Activated T-cell treated with anti-CD3 and anti-CD28 coated beads for 48 hours (primary cell): ENCODE measurements around the gene APOBEC2.

Experiments
- DNase-seq: peaks from one replicate; pipeline ENCODE4 v3.0.0-alpha.2; 2020; ENCODE audit warnings: low read depth

APOBEC2 gene

DNA sequence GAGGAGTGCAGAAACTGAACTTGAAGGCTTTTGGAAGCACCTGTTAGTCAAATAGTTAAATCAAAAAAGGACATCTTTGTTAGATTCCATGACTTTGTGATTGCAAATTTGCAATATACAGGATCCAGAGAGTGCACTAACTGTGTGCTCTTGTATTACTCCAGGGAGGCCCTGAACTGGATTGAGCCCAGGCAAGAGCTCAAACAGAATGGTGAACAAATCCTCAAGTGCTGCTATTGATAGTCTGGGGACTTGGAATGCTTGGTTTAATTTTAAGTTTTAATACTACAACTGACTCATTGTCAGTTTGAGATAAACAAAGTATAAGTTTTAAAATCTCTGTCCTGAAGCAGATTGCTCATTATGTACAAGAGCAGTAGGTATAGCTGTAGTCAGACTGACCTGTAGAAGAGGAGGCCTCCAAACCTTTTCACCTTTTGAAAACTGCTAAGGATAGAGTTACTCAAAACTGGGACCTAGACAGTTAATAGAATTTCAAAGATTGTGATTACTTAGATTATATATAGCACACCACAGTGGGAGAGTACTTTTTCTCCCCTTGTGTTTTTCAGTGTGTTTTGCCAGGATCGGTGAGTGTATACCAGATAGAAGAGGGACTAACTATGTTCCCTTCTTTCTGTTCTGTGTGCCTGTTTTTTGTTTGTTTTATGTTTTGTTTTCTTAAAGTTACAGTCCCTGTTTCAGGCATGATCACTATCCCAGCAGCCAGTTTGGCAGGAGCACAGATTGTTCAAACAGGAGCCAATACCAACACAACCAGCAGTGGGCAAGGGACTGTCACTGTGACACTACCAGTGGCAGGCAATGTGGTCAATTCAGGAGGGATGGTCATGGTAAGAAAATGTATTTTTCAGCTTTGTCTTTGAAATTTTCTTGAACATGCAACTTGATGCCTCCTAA lies 38.1 kb downstream of the APOBEC2 start:
- DNase-seq = no peak

- no peak for DNase-seq
Observed at GRCh38 chr6:41092421-41093140, 39.6 kb downstream of the APOBEC2 start.

DNA sequence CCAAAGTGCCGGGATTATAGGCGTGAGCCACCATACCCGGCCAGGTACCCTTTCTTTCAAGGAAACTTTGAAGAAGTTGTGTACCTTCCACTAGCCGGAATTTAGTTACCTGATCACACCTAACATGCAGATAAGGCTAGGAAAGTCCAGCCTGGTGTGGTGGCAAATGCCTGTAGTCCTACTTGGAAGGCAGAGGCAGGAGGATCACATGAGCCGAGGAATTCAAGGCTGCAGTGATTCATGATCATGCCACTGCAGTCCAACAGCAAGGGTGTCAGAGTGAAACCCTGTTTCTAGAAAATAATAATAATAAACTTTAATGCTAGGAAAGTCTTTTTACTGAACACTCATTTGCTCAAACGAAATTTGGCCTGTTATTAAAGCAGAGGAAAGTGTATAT lies 40.7 kb downstream of the APOBEC2 start:
- DNase-seq = no peak

DNA sequence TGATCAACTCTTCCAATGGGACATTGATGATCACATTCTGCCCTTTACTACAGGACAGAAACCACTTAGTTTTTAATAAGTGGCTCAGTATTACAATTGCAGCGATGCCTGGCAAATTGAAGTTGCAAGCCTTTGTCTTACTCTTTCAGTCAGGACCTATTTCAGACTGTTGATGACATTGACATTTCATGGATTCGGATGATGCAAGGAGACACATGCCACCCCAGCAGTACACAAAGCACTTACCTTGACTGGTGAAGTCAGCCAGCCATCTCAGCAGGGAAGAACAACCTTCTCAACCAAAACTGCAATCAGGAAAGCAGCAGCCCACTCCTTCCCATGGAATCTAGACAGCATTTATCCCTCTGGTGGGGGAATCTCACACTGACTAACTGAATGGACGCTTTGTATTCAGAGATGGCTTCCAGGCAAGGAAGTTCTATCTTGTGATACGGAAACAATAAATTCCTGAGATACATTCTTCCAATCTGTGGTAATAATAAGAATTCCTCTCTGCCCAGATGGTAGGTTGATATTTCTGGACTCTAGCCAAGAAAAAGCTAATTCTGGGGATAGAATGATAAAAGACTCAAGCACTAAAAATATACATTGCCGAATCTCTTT lies 44.6 kb downstream of the APOBEC2 start:
- no peak for DNase-seq

DNA sequence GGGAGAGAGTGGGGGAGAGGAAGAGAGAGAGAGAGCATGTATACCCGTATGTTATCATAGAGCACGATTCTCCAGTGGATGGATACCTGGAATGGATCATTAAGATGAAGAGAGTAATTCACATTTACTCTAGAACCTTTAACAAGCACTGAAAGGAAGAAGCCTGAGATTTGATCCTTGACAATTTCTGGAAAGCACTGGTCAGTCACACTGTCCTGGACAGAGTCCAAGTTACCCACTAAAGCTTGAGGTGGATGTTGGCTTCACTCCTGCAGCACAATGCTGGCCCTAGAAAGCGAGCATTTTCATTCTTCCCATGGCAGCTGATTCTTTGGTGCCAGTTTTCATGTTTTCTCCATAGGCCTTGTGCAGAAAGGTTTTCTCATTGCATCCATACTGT lies 45.4 kb downstream of the APOBEC2 start:
- no peak for DNase-seq

- DNase-seq = no peak
Observed at GRCh38 chr6:41100871-41101287, 47.9 kb downstream of the APOBEC2 start.

- DNase-seq = no peak
Observed at GRCh38 chr6:41103847-41104246, 50.8 kb downstream of the APOBEC2 start.

DNA sequence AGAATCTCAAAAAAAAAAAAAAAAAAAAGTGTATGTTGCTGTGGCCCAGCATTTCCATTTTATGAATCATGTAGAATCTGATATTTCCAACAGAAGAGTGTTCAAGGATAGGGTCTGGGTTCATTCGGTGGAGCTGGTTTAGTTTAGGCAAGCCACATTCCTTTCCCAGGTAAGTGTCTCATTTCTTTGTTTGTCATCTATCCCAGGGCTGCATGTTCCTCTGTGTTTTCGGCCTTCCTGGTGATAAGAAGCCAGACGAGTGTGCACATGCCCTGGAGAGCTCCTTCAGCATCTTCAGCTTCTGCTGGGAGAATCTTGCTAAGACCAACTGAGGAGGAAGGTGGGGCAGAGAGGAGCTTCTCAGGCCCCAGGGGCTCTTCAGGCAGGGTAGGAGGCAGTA lies 58.0 kb downstream of the APOBEC2 start:
- no peak for DNase-seq
